ENCODE results near the gene PTPRD.
"Not testable (repeated sequence)": the region's sequence is repeated elsewhere in the genome, so short reads cannot be mapped to it uniquely, and the experiment has no call there.

Gene PTPRD

DNA sequence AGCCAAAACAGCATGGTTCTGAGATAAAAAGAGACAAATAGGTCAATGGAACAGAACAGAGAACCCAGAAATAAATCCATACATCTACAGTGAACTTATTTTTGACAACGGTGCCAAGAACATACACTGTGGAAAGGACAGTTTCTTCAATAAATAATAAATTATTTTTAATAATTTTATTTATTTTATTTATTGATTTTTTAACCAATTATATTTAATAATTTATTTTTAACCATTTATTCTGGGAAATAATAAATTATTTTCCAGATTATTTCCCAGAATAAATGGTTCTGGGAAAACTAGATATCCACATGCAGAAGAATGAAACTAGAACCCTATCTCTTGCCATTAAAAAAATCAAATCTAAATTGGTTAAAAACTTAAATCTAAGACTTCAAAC lies 1669.4 kb downstream of the PTPRD start:
- DNase-seq: no peak

- no peak for DNase-seq
Measured at GRCh38 chr9:8940650-8941049, 1672.2 kb downstream of the PTPRD start.

GRCh38 chr9:8926461-8926860 lies 1686.3 kb downstream of the PTPRD start:
- no peak for DNase-seq

DNA sequence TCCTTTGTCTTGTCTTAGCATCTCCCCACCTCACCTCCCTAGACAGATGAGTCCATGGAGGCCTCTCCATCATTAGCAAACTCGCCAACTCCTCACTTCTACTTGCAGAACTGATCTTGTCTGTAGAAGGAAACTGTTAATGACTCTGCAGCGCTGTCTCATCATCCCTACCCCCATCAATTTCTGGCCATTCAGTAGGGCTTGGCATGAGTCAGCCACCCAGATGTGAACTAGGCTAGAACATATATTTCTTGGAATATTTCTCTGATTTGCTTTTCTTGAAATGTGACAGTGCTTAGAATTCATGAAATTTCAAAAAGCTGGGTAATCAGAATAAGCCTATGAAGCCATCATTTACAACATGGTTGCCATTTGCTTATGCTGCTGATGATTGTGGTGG lies 1688.2 kb downstream of the PTPRD start:
- no peak for DNase-seq

DNA sequence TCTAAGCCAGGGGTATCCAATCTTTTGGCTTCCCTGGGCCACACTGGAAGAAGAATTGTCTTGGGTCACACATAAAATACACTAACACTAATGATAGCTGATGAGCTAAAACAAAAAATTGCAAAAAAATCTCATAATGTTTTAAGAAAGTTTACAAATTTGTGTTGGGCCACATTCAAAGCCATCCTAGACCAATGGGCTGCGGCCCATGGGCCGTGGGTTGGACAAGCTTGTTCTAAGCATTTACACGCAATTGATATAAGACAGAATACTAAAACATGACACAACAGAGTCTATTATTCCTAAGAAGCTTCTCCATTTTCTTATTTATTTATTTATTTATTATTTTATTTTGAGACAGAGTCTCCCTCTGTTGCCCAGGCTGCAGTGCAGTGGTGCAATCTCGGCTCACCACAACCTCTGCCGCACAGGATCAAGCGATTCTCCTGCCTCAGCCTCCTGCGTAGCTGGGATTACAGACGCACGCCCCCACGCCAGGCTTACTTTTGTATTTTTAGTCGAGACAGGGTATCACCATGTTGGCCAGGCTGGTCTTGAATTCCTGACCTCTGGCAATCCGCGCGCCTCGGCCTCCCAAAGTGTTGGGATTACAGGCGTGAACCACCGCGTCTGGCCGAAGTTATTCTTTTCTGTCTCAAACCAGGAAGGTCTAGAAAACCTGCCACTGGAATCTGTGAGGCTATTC lies 1692.2 kb downstream of the PTPRD start:
- not testable (repeated sequence) for DNase-seq

DNA sequence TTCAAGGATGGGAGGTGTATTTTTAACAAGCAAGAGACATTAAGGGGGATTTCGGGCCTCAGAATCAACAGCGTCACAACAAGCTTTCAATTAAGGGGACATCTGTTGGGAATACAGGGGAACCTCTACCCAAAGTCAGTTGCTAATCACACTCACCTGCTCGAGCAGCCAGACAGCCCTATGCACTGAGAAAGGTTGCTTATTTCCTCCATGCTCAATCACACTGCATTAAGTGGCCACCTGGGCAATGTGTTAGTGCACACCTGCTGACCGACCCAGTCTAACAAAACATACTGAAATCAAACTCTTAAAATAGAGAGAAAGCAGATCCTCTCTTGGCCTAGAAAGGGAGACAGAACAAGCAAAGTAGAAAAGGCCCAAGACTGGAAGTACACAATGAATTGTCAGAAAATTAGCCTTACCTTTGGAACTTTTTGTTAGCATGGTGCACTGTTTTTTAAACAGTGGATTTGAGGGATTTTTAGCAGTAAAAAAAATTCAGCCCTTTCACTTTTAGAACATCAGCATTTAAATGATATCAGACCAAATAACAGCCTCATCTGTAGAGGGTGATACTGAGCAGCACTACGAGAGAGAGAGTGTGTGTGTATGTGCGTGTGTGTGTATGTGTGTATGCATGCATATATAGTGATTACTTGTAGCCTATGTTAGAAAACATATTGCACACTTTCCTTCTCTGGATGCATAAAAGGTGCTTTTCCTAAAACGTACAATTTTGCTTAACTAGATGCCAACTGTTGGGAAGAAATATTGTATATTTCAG lies 1694.7 kb downstream of the PTPRD start:
- no peak for DNase-seq

DNA sequence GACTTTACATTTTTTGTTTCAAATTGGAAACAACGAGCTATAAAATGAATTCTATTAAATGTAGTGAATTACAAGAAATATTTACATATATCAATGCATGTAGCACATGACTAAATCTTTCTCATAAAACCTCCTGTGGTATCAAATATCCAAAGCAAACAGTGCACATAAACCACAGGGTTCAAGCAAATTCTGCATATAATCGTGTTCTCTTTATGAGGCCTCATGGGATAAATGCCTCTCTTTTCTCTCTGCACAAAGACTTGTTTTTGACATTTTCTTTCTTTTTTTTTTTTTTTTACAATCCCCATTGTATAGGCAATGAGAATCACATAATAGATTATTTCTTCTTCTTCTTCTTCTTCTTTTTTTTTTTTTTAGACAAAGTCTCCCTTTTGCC lies 1696.0 kb downstream of the PTPRD start:
- DNase-seq: no peak

GRCh38 chr9:8907868-8908267 lies 1704.9 kb downstream of the PTPRD start:
- DNase-seq: peak; percentile 49

DNA sequence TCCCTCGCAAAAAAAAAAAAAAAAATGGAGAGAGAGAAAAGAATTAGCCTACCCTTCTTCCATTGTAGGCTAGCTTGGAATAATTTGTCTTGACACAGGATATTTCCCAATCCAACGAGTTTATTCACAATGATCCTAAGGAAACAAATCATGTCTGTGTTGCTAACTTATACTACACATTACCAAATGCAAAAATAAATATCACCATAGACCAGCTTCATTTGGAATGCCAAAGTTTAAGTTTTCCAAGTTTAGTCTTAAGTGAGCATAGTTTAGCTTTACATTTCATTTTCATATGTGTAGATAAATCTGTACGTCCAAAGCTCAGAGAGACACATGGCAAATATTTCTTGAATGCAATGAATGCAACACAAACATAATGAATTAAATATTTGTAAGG lies 1707.1 kb downstream of the PTPRD start:
- no peak for DNase-seq

DNA sequence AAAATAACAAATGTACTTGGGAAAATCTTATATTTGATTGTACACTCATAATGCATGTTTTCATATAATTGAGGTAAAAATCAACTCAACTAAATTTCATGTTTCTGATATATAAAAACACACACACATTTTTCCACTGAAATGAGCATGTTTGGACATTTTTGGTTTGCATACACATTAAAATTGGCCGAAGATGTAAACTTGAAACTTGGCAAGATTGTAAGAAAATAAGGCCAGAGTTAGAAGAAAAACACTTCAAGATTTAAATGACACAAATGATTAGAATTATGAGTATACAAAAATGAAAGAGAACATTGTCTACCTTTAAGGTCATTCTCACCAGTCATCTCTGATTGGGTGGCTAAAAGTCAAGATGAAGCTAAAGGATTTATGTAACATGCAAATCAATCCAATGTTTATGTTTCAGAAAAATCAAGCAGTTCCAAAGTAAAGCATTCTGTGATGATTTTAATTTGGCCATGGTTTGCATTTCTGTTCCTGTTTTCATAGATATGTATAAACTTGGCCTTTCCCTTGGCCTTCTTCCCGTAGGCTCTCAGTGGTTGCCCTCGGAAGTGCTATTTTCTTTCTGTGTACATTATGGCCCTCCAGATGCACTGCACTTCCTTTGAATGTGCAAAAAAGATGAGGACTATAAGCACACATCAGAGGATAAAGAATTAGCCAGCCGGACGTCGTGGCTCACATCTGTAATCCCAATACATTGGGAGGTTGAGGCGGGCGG lies 1707.9 kb downstream of the PTPRD start:
- DNase-seq: peak; percentile 17

- DNase-seq: no peak
Measured at GRCh38 chr9:8903077-8903476, 1709.7 kb downstream of the PTPRD start.

- DNase-seq: no peak
Measured at GRCh38 chr9:8901146-8901545, 1711.7 kb downstream of the PTPRD start.

GRCh38 chr9:8899511-8899910 lies 1713.3 kb downstream of the PTPRD start:
- DNase-seq: peak; percentile 89

- DNase-seq: peak; percentile 22
Measured at GRCh38 chr9:8895861-8896224, 1717.0 kb downstream of the PTPRD start.

GRCh38 chr9:8895106-8895860 lies 1717.5 kb downstream of the PTPRD start:
- no peak for DNase-seq

DNA sequence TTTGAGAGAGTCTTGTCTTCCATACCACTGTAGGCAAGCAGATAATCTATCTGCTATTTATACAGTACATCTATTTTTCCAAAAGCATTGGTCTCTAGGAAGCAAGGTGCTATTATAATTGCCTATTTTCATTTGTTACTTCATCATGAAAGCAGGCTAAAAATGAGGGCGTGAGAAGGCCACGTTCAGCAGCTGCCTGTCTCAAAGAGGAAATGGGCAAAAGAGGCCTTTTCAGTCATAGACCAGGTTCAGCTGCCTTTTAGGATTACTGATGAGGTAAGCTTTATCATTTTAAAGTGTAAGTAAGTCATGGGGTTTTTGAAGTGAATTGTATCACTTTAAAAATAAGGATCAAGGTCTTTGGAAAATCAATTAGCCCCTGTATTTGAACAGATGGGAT lies 1722.1 kb downstream of the PTPRD start:
- peak; percentile 75 for DNase-seq

DNA sequence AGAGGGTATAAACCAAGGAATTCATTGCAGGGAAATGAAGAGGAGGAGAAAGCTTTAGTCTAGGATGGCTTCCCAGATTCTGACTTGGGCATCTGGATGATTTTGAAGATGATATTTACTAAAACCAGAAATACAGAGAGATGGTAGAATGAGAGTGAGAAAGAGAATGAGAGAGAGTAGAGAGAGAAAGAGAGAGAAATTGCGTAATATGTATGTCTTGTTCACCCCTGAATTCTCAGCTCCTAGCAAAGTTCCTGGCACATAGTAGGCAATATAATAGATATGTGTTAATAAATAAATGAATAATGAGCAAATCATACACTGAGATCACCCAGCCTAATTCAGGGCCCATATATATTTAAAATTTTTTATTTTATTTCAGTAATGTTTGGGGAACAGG lies 1723.7 kb downstream of the PTPRD start:
- no peak for DNase-seq

DNA sequence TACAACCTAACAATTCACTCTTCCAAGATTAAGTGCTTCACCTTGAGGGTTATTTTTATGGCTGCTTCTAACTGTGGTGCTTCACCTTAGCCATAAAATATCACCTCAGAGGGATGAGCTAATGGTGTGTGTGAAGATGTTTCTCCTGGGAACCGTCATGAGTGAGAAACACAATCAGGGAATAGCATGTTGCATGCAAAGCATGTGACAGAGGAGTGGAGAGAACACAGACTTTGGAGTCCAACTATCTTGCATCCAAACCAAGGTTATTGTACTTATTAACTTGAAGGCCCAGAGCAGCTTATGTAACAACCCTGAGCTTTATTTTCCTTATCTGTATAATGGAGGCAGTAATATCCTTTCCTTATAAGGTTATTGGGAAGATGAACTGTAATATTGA lies 1724.2 kb downstream of the PTPRD start:
- DNase-seq: no peak

DNA sequence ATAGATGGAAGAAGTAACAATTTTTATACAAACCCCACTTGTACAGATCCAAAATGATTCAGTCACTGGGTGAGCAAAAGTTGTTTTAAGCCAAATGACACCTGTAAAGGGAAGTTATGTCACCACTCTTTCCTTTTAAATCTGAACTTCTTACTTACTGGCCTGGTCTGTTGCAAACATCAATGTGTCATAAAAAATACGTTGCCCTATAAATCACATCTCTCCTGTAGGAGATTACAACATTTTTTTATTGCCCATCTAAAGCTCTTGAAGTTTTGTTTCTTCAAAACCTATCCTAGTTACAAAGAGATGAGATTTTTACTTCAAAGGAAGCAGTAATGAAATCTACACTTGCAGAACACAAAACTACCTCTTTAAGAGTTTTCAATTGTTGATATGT lies 1725.4 kb downstream of the PTPRD start:
- no peak for DNase-seq

DNA sequence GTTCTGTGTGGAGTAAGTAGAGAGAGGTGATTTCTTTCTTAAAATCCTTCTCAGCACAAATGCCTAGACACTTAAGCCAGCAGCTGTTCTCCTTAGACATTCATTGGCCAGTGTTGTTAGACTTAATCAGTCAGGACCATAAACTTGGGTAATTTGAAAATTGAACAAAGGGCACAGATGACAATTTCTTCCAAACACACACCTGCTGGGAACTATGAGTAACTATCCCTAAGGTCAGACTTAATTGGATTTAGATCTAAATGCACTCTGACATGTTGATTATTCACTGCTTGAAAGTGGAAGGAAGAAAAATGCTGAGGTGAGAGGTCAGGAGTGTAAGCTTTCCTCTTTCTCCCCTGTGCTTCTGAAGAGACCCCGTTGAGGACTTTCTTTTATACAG lies 1729.5 kb downstream of the PTPRD start:
- DNase-seq: no peak

DNA sequence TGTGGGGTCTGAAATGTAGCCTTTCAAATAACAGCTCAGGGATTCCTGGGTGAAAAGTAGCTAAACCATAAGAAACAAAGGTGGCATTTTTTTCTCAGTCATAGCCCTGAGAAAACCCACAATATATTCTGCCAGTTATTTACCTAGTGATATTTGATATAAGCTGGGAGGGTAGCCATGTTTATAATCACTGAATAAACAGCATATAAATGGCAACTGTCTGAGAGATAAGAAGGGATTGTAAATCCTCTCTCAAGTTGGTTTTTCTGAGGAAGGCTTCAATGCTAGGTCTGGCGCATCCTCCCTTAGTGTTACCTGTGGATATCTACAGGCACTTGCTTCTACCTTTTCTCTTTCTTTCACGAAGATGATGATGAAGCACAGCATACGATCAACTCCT lies 1732.7 kb downstream of the PTPRD start:
- no peak for DNase-seq

DNA sequence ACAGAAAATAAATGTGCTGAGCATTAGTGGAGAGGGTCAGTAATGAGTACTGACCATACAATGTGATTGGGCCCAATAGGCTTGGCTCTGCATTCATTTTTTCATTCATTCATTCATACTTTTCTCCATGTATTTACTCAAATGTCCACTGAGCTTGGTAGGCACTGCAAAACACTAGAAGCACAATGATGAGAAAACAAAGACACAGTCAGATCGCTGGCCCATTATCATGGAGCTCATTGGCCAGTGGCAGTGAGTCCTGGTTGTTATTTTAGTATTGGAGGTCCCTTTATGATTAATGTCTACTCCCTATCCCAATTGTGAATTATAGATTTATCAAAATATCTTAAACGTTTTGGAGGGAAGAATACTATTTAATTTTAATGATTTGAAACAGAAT lies 1733.5 kb downstream of the PTPRD start:
- DNase-seq: no peak
